K562 (cell line): ENCODE results near the gene ZNF740. TPM values are rescaled to one million over a fixed set of nuclear protein-coding genes. Genes with fewer than 3 reads are reported as not detected.

Experiments used
- ARHGAP35 ChIP-seq: fragments of 450-650 bp; IDR thresholded peaks from 2 replicates; pipeline ENCODE4 v1.6.1; 2018; ENCODE audit not compliant: partially characterized antibody
- CAMTA2 ChIP-seq: fragments of 250-450 bp; sonication (Bioruptor Pico); conservative IDR thresholded peaks from 2 replicates; pipeline ENCODE4 v1.5.1; 2022
- CBFA2T3 ChIP-seq: fragments of 450-650 bp; IDR thresholded peaks from 2 replicates; pipeline ENCODE4 v1.6.1; 2017
- CREB3 ChIP-seq: fragments of 450-650 bp; conservative IDR thresholded peaks from 2 replicates; pipeline ENCODE4 v1.6.1; 2016; ENCODE audit warnings: missing genetic modification characterization, low read depth, mild to moderate bottlenecking, missing compliant biosample characterization, moderate library complexity
- CTCFL ChIP-seq: IDR thresholded peaks from 2 replicates; pipeline ENCODE4 v1.6.1; 2011; ENCODE audit warnings: borderline replicate concordance, low read depth, mild to moderate bottlenecking, moderate library complexity, low read length; ENCODE audit not compliant: insufficient read depth, poor library complexity, severe bottlenecking
- DEAF1 ChIP-seq: fragments of 450-650 bp; formaldehyde crosslinking; IDR thresholded peaks from 2 replicates; pipeline ENCODE4 v1.4.0; 2020; ENCODE audit warnings: mild to moderate bottlenecking, moderate library complexity
- GTF2A2 ChIP-seq: IDR thresholded peaks from 2 replicates; pipeline ENCODE4 v1.6.1; 2016; ENCODE audit warnings: mild to moderate bottlenecking, missing genetic modification characterization, missing compliant biosample characterization
- HDAC6 ChIP-seq: IDR thresholded peaks from 2 replicates; pipeline ENCODE4 v1.6.1; 2012; ENCODE audit warnings: low read depth, mild to moderate bottlenecking, control low read depth, inconsistent platforms, low read length, moderate library complexity
- HMG20B ChIP-seq: fragments of 250-450 bp; sonication (Bioruptor Pico); IDR thresholded peaks from 2 replicates; pipeline ENCODE4 v1.5.0; 2021; ENCODE audit warnings: mild to moderate bottlenecking
- KLF6 ChIP-seq: fragments of 250-450 bp; sonication (Bioruptor Pico); IDR thresholded peaks from 2 replicates; pipeline ENCODE4 v1.4.0; 2020; ENCODE audit warnings: mild to moderate bottlenecking, moderate library complexity, borderline replicate concordance
- MTA1 ChIP-seq: fragments of 450-650 bp; IDR thresholded peaks from 2 replicates; pipeline ENCODE4 v1.6.1; 2017; ENCODE audit warnings: borderline replicate concordance
- NCOA2 ChIP-seq, 2 experiments: fragments of 450-650 bp; IDR thresholded peaks; 2 replicates each; pipeline ENCODE4 v1.6.1; 2018; ENCODE audit warnings: mild to moderate bottlenecking in 2 of 2, moderate library complexity in 1 of 2; ENCODE audit not compliant: partially characterized antibody in 2 of 2
- NFRKB ChIP-seq: fragments of 450-650 bp; IDR thresholded peaks from 2 replicates; pipeline ENCODE4 v1.6.1; 2016; ENCODE audit warnings: low read depth
- PHB ChIP-seq: fragments of 250-450 bp; sonication (Bioruptor Pico); IDR thresholded peaks from 2 replicates; pipeline ENCODE4 v1.5.0; 2021
- PTTG1 ChIP-seq: fragments of 450-650 bp; IDR thresholded peaks from 2 replicates; pipeline ENCODE4 v1.6.1; 2016; ENCODE audit warnings: low read depth, mild to moderate bottlenecking, missing genetic modification characterization, missing compliant biosample characterization
- STAT5A ChIP-seq: IDR thresholded peaks from 2 replicates; pipeline ENCODE4 v1.6.1; 2012; ENCODE audit warnings: low read length, inconsistent platforms, borderline replicate concordance
- TAL1 ChIP-seq: fragments of 450-650 bp; IDR thresholded peaks from 2 replicates; pipeline ENCODE4 v1.6.1; 2016; ENCODE audit warnings: mild to moderate bottlenecking
- ZFP91 ChIP-seq: sonication (generic); formaldehyde crosslinking; IDR thresholded peaks from 2 replicates; pipeline ENCODE4 v1.8.0; 2022; ENCODE audit warnings: mild to moderate bottlenecking, missing genetic modification reagents
- ZKSCAN3 ChIP-seq: fragments of 250-450 bp; sonication (Bioruptor Pico); IDR thresholded peaks from 2 replicates; pipeline ENCODE4 v1.4.0; 2020
- ZNF140 ChIP-seq: fragments of 250-450 bp; sonication (Bioruptor Pico); IDR thresholded peaks from 2 replicates; pipeline ENCODE4 v1.8.0; 2021; ENCODE audit warnings: moderate library complexity, mild to moderate bottlenecking, inconsistent platforms
- ZNF175 ChIP-seq: fragments of 200-800 bp; sonication (Bioruptor generic); IDR thresholded peaks from 2 replicates; pipeline ENCODE4 v1.6.1; 2016; ENCODE audit warnings: low read depth, mild to moderate bottlenecking, missing genetic modification characterization, missing compliant biosample characterization
- ZNF395 ChIP-seq: fragments of 200-800 bp; sonication (Bioruptor generic); IDR thresholded peaks from 2 replicates; pipeline ENCODE4 v1.6.1; 2017; ENCODE audit warnings: missing genetic modification characterization, missing compliant biosample characterization
- ZNF699 ChIP-seq: fragments of 250-450 bp; sonication (Bioruptor Pico); IDR thresholded peaks from 2 replicates; pipeline ENCODE4 v1.8.0; 2021; ENCODE audit warnings: mild to moderate bottlenecking, moderate library complexity; ENCODE audit not compliant: insufficient replicate concordance
- polyA plus RNA-seq, 8 experiments: library from polyadenylated mRNA; depleted of rRNA in 4 of 8; stranded (reverse) in 5 of 8; unstranded in 3 of 8; fragments of >200 nt; fragmentation: Nextera tagmentation in 2 of 8; fragmentation: Illumina TruSeq in 1 of 8; extraction: Ambion mirVana in 2 of 8; extraction: Trizol in 1 of 8; gene quantifications; 2 replicates each; pipeline versions ENCODE4 v1.2.1 to v1.2.3, GENCODE V29; 2011 to 2014; ENCODE audit warnings: inconsistent platforms in 1 of 8, missing spikeins in 1 of 8
- total RNA-seq, 7 experiments: library from RNA; depleted of rRNA in 6 of 7; stranded (reverse); fragments of >200 nt in 6 of 7; fragmentation: Illumina TruSeq in 2 of 7; extraction: Trizol in 2 of 7; gene quantifications; 2 replicates each; pipeline versions ENCODE4 v1.2.1 to v1.2.3, GENCODE V29; 2011 to 2021; ENCODE audit warnings: low replicate concordance in 1 of 7

Gene ZNF740
- total and polyA plus RNA-seq, 9 of the 15 experiments (the other 6 are each of a cell fraction or from before 2014, with no cell fraction given), result 0.57 to 46.4 (median 18.6) TPM

- TF ChIP-seq ARHGAP35, result no peak
- no peak for TF ChIP-seq ZFP91 (CRISPR knock-in tag)
- TF ChIP-seq GTF2A2, result no peak
- no peak for TF ChIP-seq KLF6 (CRISPR knock-in tag)
- no peak for TF ChIP-seq DEAF1 (CRISPR knock-in tag)
- TF ChIP-seq ZNF140 (CRISPR knock-in tag), result peak; percentile 96
- TF ChIP-seq STAT5A, result no peak
- peak in 1 of 2 experiments; percentile 58 for TF ChIP-seq NCOA2 (IDR thresholded peaks at IDR 0.05; ENCODE audit: partially characterized antibody in 2 of 2)
- TF ChIP-seq NFRKB, result no peak
- no peak for TF ChIP-seq CTCFL
- no peak for TF ChIP-seq TAL1
- no peak for TF ChIP-seq CREB3 (tag)
- TF ChIP-seq CBFA2T3, result no peak
- no peak for TF ChIP-seq PTTG1 (tag)
- TF ChIP-seq ZNF395 (CRISPR knock-in tag), result no peak
- TF ChIP-seq ZNF699 (CRISPR knock-in tag), result peak; percentile 91
- TF ChIP-seq ZNF175 (CRISPR knock-in tag), result no peak
- no peak for TF ChIP-seq HMG20B
- TF ChIP-seq HDAC6, result no peak
- TF ChIP-seq ZKSCAN3 (CRISPR knock-in tag), result 0 out of 2 replicates have a peak, but pooled peaks have one; percentile 57
- TF ChIP-seq MTA1, result no peak
- TF ChIP-seq CAMTA2 (CRISPR knock-in tag), result peak; percentile 81; the same call in 1 of the 2 replicates
- no peak for TF ChIP-seq PHB (CRISPR knock-in tag)
Measured at GRCh38 chr12:53147653-53148052, 32.9 kb upstream of the ZNF740 start (continued).
